HFFc6 (cell line): Measurements from ENCODE around the gene GLRB. TPM values are rescaled to one million over a fixed set of nuclear protein-coding genes. Genes with fewer than 3 reads are reported as not detected.
"Not testable (repeated sequence)": the region's sequence is repeated elsewhere in the genome, so short reads cannot be mapped to it uniquely, and the experiment has no call there.

Source experiments
- DNase-seq: peaks from one replicate; pipeline ENCODE4 v3.0.0-alpha.2; 2018
- H3K27ac Mint-ChIP-seq: 2 replicates; pipeline ENCODE4 v1.8.0; 2020; ENCODE audit warnings: mild to moderate bottlenecking, mixed read lengths
- H3K27me3 Mint-ChIP-seq: 2 replicates; pipeline ENCODE4 v1.8.0; 2021; ENCODE audit warnings: mild to moderate bottlenecking, moderate library complexity, mixed read lengths; ENCODE audit not compliant: insufficient read depth
- H3K36me3 Mint-ChIP-seq: 2 replicates; pipeline ENCODE4 v1.8.0; 2021; ENCODE audit warnings: low read depth, mixed read lengths
- H3K4me1 Mint-ChIP-seq: 2 replicates; pipeline ENCODE4 v1.8.0; 2020; ENCODE audit warnings: low read depth, mixed read lengths
- H3K4me3 Mint-ChIP-seq: 2 replicates; pipeline ENCODE4 v1.8.0; 2020; ENCODE audit warnings: mild to moderate bottlenecking, moderate library complexity, mixed read lengths
- H3K9me3 Mint-ChIP-seq: 2 replicates; pipeline ENCODE4 v1.8.0; 2020; ENCODE audit warnings: mild to moderate bottlenecking, mixed read lengths
- total RNA-seq, 6 experiments: library from RNA; stranded (reverse); fragmentation: NEBNext Ultra II Directional; extraction: Animal tissue kit (Norgen Biotek cat#: 25700); gene quantifications; 2 replicates in 1 of 6; 3 replicates in 5 of 6; pipeline ENCODE4 v1.2.3, GENCODE V29; 2021
- TF ChIP-seq, protein P1 (sequence below): fragments of 200-600 bp; sonication (generic); IDR thresholded peaks from 2 replicates; pipeline ENCODE4 v1.5.0; 2021; ENCODE audit warnings: antibody characterized with exemption, mild to moderate bottlenecking

GLRB gene
- total RNA-seq, 6 experiments from 2014 or later = 4.7 to 11.7 (median 6.0) TPM

DNA sequence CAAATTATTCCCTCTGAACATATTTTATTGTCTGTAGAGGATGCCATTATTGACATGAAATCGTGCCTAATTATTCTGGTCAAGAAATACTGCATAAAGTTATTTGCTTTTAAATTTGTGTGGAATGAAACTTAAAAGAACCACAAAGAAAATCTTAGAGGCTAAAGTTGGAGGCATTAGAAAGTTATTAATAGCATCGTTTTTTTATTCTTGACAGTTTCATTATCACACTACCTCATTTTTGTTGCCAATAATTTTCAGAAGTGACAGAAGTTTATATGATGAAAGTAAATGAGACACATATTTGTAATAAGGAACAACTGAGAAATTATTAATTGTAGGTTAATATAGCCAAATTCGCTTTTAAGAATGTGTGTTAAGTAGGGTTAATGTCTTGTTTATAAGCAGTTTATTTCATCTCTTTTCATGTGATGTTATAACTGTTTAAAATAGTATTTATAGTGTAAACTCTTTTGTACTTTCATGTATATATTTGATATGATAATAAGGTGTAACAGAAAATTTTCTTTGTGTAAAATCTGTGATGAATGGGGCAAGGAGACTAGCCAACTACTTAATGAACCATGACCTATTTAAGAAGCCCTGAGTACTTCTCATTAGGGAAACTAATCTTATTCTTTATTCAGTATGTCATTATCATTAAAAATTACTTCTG is 90.1 kb downstream of the GLRB start:
- Mint-ChIP-seq H3K4me1 (no peaks in the 10 kb centered on the region; the same call in 1 of the 2 replicates), H3K9me3 (no peaks in the 10 kb centered on the region), H3K36me3 (peaks cover 7% of the 10 kb centered on the region), H3K4me3 (no peak overlapping the region), H3K27me3 (no peaks in the 10 kb centered on the region), H3K27ac (no peak overlapping the region)
- DNase-seq = no peak
- TF ChIP-seq, protein P1, sequence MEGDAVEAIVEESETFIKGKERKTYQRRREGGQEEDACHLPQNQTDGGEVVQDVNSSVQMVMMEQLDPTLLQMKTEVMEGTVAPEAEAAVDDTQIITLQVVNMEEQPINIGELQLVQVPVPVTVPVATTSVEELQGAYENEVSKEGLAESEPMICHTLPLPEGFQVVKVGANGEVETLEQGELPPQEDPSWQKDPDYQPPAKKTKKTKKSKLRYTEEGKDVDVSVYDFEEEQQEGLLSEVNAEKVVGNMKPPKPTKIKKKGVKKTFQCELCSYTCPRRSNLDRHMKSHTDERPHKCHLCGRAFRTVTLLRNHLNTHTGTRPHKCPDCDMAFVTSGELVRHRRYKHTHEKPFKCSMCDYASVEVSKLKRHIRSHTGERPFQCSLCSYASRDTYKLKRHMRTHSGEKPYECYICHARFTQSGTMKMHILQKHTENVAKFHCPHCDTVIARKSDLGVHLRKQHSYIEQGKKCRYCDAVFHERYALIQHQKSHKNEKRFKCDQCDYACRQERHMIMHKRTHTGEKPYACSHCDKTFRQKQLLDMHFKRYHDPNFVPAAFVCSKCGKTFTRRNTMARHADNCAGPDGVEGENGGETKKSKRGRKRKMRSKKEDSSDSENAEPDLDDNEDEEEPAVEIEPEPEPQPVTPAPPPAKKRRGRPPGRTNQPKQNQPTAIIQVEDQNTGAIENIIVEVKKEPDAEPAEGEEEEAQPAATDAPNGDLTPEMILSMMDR = no peak

DNA sequence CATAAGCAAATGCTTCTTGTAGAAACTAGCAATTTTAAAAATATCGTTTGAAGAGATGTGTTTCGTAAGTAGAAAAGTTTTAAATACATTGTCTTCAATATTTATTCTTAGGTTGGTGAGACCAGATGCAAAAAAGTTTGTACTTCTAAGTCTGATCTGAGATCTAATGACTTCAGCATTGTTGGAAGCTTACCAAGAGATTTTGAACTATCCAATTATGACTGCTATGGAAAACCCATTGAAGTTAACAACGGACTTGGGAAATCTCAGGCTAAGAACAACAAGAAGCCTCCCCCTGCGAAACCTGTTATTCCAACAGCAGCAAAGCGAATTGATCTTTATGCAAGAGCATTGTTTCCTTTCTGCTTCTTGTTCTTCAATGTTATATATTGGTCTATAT is 94.4 kb downstream of the GLRB start:
- Mint-ChIP-seq H3K27me3 (no peaks in the 10 kb centered on the region), H3K4me1 (no peaks in the 10 kb centered on the region; the same call in 1 of the 2 replicates)
- no peak for DNase-seq

DNA sequence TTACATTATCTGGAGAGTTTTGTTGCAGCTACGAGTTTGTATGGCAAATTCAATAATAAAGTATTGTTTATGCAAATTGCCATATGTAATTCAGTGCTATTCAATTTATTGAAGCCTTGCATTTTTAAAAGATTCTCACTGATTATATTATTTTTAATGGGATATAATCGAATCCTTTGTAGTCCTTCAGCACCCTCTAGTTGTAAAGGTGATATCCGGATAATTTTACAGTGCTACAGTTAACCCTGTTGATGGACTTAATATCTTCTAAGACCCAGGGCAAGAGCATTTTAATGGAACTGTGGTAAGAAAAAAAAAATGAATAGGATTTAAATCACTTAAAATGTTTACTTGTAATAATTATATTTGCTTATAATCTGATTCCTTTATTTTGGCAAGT is 96.1 kb downstream of the GLRB start:
- TF ChIP-seq, protein P1 = peak; percentile 64
- Mint-ChIP-seq H3K27me3 (no peaks in the 10 kb centered on the region), H3K4me1 (no peaks in the 10 kb centered on the region; the same call in 1 of the 2 replicates), H3K4me3 (no peak overlapping the region), H3K27ac (no peak overlapping the region), H3K9me3 (no peaks in the 10 kb centered on the region), H3K36me3 (no peaks in the 10 kb centered on the region)
- no peak for DNase-seq

More for the DNA sequence above, 94.4 kb downstream of the GLRB start:
- H3K36me3 Mint-ChIP-seq = no peaks in the 10 kb centered on the region
- no peak overlapping the region for H3K4me3 Mint-ChIP-seq
- TF ChIP-seq, protein P1 = no peak
- H3K9me3 Mint-ChIP-seq = no peaks in the 10 kb centered on the region
- no peak overlapping the region for H3K27ac Mint-ChIP-seq

DNA sequence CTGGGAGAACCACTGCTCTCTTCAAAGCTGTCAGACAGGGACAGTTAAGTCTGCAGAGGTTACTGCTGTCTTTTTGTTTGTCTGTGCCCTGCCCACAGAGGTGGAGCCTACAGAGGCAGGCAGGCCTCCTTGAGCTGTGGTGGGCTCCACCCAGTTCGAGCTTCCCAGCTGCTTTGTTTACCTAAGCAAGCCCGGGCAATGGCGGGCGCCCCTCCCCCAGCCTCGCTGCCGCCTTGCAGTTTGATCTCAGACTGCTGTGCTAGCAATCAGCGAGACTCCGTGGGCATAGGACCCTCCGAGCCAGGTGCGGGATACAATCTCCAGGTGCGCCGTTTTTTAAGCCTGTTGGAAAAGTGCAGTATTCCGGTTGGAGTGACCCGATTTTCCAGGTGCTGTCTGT is 104.3 kb downstream of the GLRB start:
- DNase-seq, H3K36me3 Mint-ChIP-seq, H3K27me3 Mint-ChIP-seq, H3K9me3 Mint-ChIP-seq, H3K4me1 Mint-ChIP-seq, H3K27ac Mint-ChIP-seq, H3K4me3 Mint-ChIP-seq: not testable (repeated sequence)

DNA sequence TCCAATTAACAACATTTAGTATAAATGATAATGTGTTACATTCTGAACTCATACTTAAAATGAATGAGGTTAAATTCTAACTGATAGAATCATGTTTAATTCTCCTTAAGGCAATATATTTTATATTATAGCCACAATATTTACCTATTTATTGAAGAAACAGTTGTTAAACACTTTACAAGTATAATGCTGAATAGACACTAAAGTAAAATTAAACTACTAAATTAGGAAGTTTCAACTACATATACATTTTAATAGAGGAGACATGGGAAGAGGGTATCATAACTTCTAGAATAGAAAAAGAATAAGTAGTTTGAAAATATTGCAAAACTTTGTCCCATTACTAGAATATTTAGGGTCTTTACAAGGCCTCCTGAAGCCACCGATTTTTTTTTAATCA is 108.3 kb downstream of the GLRB start:
- TF ChIP-seq, protein P1 = no peak
- no peaks in the 10 kb centered on the region; the same call in 1 of the 2 replicates for H3K27me3 Mint-ChIP-seq
- no peak for DNase-seq
- no peaks in the 10 kb centered on the region for H3K9me3 Mint-ChIP-seq
- H3K27ac Mint-ChIP-seq = no peak overlapping the region
- no peaks in the 10 kb centered on the region for H3K36me3 Mint-ChIP-seq
- no peak overlapping the region for H3K4me3 Mint-ChIP-seq
- no peaks in the 10 kb centered on the region for H3K4me1 Mint-ChIP-seq

DNA sequence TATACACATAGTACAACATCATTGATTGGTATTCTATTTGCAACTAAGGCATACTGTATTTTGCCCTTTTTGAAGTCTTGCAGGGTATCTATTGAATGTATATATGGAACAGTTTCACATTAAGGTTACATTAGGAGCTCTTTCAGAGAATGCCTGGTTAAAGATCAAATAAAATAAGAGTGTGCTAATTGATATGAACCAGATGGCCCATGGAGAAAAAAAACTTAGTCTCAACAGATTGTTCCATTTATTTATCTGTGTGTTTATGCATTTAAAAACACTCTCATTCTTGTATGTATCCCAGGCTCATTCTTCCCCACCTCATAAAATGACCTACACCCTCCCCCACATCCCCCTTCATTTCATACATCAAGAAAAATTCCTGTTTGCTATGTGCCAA is 109.4 kb downstream of the GLRB start:
- no peaks in the 10 kb centered on the region for H3K36me3 Mint-ChIP-seq
- DNase-seq = no peak
- no peak overlapping the region for H3K27ac Mint-ChIP-seq
- TF ChIP-seq, protein P1 = no peak
- no peaks in the 10 kb centered on the region for H3K9me3 Mint-ChIP-seq
- no peak overlapping the region for H3K4me3 Mint-ChIP-seq
- no peaks in the 10 kb centered on the region; the same call in 1 of the 2 replicates for H3K27me3 Mint-ChIP-seq
- no peaks in the 10 kb centered on the region for H3K4me1 Mint-ChIP-seq
